EL (cell line): ENCODE measurements around the gene PMEPA1.

ENCODE experiments used
- DNase-seq: peaks from one replicate; pipeline ENCODE4 v3.0.0-alpha.2; 2016

PMEPA1 gene

DNA sequence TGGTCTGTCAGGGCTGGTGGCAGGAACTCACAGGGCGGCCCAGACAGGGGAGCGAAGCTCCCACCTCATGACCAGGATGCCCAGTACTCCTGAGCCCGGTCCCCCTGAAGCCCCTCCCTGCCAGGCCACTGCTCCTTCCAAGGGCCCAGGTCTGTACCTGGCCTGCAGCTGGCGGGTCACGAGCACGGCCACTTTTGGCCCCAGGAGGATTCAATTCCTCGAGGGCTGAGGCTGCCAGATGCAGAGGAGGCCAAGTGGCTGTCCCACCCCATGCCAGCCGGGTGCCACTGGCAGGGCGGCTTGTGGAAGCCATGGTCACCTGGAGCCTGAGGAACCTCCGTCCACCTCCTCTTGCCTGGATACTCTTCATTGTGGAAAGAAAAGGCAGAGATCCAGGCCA, 17.4 kb downstream of the PMEPA1 start:
- no peak for DNase-seq

DNA sequence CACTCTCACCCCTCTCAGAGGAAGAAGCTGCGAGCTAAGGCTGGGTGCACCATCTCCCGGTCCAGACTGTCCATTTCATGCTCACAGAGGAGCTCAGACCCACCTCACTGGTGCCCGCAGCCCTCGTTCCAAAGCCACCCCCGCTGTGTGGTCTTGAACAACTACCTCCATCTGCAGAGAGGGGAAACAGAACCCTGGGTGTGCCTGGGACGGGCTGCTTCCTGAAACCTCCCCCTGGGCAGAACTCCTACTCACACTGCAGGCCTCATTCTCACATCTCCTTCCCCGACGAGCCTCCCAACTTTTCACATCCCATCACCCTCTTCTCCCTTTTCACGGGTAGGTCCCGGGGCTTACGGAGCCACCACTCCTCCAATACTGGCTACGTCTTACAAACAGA, 18.1 kb downstream of the PMEPA1 start:
- DNase-seq: no peak

DNA sequence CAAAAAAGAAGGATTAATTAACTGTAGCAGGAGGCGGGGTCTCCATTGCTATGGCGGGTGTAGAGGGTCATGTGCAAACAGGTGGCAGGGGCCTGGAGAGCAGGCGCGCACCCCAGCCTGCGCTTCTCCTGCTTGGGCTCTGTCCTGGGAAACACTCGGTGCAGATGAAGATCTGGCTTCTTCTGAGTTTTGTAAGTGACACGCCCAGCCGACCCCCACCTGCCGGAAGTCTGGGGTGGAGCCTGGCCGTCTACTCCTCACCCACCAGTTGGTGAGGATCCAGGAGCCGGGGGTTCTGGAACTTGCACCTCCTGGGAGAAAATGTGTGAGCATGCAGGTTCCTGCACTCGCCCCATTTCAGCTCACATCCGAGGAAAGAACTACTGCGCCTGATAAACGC, 19.3 kb downstream of the PMEPA1 start:
- DNase-seq: no peak

DNA sequence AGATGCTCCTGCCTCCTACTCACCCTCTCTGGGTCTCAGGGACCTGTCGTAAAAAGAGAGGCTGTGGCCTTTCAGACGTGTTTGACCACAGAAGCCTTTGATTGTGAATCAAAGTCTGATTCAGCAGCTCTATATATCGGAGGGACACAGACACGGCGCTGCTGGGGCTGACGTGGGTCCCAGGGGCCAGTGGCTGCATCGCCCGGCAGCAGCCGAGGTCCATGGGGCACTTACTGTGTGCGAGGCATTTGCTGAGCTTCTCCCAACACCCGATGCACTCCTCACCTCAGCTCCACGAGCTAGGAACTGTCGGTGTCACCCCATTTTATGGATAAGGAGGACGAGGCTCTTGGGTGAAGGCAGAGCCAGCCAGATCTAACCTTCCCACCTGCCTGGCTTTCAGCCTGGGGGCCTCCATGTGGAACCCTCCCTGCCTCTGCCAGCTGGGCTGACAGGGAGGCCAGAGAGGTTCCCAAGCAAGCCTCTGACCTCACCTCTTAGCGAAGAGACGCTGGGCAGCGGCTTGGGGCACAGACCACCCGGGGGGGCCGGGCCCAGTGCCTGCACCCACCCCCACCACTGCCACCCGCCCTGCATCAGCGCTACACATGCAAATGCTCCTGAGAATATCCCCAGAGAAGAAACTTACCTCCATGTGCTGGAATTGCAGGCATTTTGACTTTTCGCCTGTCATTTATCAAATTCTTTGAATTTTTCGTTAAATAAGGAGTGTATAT, 19.9 kb downstream of the PMEPA1 start:
- DNase-seq: no peak

DNA sequence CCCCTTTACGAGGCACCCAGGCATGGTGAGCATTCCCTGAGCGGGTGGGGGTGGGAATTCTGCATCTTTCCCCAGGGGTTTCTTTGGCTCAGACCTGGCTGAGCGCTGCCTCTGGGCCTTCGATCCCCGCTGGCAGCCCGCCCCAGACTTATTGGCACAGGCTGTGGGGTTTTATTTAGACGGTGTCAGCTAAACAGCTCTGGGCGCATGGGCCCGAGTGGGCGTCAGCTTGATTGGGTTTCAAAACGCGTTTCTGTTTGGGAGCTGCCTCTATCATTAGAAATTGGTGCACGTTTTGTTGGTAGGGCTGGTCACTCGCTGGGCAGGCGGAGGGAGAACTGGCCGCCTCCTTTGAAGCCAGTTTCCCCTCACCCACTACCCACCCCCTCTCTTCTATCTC, 21.0 kb downstream of the PMEPA1 start:
- DNase-seq: no peak

DNA sequence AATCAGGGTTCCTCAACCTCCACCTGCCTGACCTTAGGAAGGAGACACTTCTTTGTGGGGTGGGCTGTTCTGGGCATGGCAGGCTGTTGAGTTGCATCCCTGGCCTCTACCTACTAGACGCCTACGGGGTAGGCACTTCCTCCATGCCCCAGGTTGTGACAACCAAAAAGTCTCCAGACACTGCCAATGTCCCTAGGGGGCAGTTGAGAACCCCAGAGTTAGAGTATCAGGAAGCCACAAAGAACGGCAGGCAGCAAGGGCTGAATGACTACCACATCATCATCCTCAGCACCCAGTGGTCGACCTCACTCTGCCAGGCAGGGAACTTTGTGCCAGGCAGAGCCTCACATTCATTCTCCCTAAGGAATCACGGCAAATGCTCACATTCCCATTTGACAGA, 21.5 kb downstream of the PMEPA1 start:
- no peak for DNase-seq

DNA sequence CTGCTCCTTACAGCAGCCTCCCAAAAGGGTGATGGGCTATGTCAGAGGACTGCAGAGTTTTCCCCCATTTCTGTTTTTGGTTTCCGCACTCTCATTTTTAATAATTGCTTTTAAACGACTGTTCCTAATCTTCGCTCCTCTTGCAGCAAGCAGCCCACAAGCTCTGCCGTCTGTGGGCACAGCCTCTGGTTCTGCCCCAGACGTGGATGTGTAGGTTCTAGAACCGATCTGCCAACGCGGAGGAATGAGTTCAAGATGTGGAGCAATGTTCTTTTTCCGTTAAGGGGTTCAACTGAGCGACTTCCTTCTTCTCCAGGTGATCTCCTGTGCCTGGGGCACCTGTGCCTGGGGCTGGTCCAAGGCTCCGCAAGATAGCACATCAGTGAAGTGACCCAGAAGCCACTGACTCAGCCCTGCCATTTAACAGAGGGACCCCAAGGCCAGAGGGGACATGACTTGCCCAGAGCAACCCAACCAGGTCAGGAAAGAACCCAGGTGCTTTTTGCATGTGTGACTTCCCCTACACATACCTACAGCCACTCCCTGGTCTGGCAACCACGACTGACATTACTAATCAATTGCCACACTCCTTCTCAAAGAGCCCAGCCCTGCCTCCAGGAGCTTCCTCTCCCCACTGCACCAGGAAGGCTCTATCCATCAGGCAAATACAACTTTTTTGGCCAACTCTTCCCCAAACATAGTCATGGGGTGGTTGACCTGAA, 22.7 kb downstream of the PMEPA1 start:
- DNase-seq: no peak

DNA sequence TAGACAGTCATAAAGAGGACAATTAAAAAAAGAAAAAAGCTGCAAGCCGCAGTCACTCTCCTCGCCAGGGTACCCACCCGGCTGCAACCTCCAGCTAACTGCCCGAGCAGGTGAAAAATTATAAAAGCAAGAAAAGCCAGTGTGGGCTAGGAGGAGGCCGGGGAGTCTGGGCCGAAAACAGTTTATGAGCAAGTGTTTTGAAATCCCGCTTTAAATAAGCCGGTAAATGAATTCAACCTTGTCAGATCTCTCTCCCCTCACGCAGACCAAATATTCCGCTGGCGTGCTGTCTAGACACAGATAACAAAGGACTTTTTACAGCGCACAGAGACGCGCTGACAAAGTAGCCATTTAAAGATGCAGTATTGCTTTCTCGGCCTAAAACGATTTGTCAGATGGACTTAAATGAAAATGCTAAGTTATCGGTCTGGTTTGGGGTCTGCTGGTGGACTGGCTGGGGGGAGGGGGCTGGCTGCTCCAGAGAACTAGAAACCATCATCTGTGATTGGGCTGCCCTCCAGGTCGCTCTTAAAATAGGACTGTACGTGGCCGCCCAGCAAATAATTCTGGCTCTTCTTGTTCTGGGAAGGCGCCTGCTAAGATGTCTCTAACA, 24.6 kb downstream of the PMEPA1 start:
- DNase-seq: no peak

DNA sequence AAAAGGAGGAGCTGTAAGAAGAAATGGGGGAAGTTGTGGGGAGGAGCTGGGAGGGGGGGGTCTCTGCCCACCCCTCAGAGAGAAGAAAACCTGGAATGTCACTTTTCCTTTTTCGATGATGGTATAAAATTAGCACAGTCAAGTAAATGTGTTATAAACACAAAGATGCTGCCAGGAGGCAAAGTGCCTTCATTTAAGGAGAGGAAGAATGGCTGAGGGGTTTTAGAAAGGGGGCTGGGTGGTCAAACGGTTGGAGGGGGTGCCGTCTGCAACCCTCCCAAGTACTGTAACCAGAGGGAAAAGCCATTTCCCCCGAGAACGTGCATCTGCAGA, 25.0 kb downstream of the PMEPA1 start:
- no peak for DNase-seq

DNA sequence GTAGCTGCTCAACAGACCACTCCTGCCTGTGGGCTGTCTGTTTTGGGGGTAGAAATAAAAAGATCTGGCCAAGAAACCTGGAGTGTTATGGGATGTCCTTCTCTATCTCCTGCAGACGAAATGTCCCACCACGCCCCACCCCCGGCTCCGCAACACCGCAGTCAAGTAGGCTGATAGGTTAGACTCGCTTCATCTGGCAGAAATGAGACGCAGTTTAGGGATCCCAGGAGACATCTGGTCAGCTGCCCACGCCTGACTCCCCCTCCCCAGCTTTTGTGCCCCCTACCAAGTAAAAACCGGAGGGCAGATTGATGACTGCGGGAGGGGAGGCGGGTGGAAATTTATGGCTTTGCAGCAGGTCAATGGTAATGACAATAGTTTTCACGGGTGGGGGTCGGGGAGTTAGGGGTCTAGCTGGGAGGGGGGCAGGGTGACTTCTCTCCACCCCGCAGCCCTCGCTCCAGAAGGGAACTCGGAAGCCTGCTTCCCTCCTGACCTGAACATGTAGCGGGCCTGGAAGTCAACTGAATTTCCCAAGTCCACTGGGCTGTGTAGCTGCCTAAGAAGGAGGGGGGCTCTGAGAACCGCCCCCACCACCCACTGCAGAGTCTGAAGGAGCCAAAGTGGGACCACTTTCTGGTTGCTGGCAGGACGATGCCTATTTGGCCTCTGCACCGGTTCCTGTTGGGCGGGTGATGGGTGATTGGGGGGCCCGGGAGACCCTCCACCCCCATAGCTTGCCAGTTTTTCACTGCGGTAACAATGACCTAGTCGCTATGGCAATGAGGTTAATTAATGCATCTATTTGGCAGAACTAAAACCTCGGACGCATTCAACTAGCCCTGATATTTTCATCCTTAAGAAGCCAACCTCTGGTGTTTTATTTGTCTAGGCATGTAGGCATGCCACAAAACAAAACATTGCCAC, 25.7 kb downstream of the PMEPA1 start:
- no peak for DNase-seq

DNA sequence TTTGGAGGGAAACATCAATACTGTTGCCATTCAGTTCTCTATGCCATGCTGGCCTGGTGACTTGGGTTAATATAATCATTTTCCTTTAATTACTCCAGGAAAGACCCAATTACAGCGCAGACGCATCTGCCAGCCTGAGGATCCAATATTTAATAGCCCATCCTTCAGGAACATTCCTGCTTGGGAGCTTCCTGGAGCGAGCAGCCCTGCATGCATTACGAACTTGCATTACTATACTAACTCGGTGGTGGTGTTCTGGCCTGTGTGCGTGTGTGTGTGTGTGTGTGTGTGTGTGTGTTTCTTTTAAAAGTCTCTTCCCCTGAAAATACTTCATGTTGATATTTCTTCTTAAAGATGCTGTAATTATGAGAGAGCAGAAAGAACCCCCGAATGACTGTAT, 26.5 kb downstream of the PMEPA1 start:
- no peak for DNase-seq

DNA sequence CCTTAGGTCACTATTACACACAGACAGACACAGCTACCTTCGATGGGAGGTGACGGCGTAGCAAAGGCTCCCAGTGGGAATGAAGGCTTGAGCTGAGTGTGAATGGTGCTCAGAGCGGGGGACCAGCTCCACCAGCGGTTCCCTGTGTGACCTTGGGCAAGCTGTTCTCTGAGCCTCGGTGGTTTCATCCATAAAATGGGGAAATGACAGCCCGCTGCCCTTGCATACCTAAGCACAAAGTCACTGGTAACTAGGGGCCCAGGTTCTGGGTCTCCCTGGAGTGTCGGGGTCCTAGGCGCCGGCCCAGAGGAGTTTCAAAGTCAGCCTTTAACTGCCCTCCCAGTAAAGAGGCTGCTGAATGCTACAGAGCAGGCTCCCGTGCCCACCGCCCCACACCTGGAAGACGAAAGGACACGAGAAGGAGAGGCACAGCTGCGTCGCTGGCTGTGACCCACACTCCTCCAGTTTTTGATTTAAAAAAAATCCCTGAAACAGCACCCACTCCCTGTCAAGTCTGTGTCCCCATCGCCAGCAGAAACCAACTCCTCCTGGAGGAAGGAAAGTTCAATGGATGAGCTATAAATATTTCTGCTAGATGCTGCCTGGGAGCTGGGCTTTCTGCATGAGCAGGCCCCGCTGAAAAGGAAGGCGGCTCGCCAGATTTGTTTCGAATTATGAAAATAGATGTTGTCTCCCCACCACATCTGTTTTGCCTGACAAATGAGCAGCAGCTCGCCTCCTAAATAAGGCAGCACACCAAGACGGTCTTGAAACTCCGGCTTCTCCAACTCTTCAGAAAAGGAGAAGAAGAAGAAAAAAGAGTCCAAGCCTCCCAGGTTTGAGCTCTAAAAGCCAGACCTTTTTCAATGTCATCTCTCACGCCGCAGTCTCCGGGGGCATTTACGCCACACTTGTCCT, 27.4 kb downstream of the PMEPA1 start:
- no peak for DNase-seq

DNA sequence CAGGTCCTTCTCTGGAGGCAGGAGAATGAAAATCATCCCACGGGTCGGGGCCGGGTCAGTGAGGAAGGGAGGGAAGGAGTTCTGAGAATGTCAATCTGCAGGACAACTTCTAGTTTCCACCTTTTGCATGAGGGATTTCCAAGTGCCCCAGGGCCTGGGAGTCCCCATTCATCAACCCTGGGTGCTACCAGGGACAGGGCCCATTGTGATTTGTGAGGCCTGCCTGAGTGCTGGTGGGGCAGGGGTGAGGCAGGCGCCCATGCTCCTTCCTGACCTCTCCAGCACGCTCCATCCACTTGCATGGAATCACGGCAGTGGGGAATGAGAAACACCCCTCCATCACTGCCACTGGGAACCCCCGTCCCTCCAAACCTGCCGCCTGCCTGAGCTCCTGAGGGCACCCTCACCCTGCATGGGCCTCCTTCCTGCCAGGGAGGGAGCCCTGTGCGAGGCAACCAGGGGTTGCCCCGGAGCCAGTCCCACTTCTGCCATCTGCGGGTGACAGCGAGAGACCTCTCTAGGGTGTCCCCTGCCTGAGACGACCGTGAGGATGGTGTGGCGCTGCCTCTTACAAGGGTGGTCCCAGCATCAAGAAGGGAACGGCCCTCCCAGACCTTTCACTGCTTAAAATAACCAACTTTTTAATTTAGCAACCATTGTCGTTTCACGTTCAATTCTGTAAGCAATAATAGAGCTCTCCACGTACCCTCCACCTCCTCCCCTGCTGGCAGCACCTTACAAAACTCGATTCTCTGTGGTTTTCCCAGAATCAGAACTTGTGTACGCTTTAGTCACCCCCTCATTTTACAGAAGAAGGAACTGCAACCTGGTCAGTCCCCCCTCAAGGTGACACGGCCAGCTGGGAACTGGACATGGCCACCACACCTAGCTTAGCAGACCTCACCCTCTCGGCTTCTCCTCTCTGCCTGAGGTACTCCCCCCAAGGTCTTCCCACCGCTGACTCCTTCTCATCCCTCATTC, 28.6 kb downstream of the PMEPA1 start:
- DNase-seq: no peak

DNA sequence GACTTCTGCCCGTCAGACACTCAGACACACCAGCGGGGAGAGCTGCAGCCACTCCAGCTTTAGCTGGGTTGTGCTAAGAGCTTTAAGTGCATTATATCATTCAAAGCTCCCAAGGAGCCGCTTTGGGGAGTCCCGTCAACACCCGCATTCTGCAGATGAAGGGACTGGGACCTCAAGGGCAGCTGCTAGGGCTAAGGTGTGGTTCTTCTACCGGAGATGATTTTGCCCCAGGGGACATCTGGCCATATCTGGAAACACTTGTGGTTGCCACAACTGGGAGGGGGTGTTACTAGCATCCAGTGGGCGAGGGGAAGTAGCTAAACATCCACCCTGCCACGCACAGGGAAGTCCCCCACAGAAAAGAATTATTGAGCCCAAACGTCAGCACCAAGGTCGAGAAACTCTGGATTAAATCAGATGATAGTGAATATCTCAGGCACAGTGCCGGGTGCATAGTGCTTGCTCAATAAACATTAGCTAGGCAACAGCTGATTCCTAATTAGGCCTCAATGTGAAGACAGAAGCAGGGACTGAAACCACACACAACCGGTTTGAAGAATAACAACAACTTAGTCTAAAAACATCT, 29.6 kb downstream of the PMEPA1 start:
- no peak for DNase-seq

DNA sequence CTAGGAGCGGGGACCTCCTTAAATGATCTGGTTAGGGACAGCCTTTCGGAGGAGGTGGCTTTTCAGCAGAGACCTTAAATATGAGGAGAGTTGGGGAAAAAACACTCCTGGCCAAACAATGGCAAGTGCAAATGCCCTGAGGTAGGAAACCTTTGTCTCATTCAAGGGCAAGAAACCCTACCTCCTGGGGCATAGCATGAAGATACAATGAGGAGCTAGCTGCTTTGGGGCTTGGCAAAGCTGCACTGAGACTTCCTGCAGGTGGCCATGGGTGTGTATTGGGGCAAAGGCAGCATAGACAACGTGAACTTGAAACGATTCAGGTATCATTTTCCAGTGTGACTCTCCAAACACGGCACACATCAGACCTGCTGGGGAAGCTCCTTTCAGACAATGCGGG, 30.7 kb downstream of the PMEPA1 start:
- DNase-seq: no peak

DNA sequence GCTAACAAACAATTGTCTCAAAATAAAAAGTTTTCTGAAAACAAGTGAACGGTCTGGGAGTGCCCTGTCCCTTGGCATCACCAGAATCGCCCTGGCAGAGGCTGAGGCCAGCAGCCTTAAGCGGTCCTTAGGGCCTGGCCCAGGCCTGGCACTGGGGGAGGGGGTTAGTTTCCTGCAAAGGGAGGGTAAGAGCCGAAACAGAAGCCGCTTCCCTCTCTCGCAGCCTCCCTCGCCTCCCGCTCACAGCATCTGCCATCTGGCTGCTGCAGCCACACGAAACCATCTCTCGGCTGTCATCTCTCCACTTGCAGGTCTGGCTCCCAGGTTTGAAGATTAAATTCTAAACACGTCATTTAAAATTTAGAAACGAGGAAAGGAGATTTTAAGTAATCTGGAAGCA, 31.5 kb downstream of the PMEPA1 start:
- no peak for DNase-seq

DNA sequence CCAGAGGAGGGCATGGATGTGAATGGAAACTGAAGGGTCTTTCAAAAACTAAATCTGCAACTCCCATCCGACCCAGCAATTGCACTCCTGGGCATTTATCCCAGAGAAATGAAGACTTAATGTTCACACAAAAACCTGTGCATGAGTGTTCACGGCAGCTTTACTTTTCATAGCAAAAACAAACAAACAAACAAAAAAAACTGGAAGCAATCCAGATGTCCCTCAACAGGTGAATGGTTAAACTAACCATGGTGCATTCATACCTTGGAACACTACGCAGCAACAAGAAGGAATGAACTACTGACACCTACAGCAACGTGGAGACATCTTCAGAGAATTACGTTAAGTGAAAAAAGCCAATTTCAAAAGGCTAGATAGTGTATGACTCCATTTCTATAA, 32.2 kb downstream of the PMEPA1 start:
- DNase-seq: no peak

DNA sequence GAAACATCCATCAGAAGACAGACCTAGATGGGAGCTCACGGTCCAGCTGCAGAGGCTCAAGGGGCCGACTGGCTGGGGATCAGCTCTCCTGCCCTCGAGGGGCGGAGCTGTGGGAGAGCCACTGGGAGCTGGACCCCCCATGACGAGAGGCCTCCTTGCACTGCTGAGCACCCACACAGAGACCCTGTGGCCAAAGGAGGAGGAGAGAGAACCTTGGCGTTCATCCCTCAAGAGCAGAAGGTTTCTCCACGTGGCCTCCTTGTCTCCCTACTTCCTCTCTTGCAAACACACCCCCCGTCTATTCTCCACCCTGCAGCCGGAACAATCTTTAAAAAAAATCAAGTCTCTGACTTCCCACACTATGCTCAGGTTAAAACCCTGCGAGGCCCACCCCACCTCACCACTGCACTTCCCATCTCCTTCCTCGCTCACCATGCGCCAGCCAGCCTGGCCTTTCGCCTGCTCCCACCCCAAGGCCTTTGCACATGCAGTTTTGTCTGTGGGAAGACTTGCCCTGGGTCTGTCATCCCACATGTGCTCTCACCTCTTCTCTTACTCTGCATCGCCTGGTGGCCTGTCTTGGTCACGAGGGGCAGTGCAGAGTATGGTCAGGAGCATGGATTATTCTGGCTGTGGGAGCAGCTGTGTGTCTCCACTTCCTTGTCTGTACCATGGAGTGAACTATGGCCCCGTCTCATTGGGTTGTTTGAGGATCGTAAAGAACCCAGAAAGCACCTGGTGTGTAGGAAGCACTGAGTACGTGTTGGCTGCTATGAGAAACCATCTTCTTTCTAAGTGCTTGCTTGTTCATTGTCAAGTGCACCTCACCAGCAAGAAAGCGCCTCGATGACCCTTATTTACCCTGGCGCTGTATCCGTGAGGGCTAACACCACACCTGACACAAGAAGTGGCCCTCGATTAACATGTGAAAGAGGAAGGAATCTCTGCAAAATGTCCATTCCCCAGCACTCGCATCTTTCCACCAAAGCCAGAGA, 32.9 kb downstream of the PMEPA1 start:
- no peak for DNase-seq

DNA sequence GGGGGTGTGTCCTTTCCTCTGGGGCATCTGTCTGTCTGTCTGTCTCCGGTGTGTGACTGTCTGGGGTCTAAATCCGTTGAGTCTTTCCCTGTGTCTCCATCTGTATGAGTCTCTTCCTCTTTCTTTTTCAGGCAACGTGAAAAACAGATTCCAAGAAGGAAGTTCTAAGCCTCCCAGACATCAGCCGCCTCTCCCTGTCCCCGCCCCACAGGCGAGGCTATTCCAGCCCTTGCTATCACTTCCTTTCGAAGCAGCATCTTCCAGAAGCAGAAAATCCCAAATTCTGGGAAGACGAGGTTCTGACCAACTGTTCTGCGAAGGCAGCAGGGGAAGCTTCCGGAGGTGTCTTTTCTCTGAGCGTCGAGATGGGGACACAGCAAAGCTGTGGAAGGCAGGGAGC, 34.0 kb downstream of the PMEPA1 start:
- no peak for DNase-seq
